Fibroblast of mammary gland (primary cell): ENCODE measurements around the gene DLL3.
"Not testable (repeated sequence)": the region's sequence is repeated elsewhere in the genome, so short reads cannot be mapped to it uniquely, and the experiment has no call there.

Experiments
- DNase-seq: peaks from one replicate; pipeline ENCODE4 v3.0.0-alpha.2; 2010; ENCODE audit warnings: low read depth
- H3K4me3 ChIP-seq: 2 replicates; pipeline ENCODE4 v1.5.1; 2011; ENCODE audit warnings: low read depth, mild to moderate bottlenecking, low read length, moderate library complexity; ENCODE audit not compliant: control insufficient read depth
- CTCF ChIP-seq: conservative IDR thresholded peaks from 2 replicates; pipeline ENCODE4 v1.5.1; 2011; ENCODE audit warnings: low read depth, low read length, inconsistent platforms; ENCODE audit not compliant: control insufficient read depth, insufficient read depth

Gene DLL3

DNA sequence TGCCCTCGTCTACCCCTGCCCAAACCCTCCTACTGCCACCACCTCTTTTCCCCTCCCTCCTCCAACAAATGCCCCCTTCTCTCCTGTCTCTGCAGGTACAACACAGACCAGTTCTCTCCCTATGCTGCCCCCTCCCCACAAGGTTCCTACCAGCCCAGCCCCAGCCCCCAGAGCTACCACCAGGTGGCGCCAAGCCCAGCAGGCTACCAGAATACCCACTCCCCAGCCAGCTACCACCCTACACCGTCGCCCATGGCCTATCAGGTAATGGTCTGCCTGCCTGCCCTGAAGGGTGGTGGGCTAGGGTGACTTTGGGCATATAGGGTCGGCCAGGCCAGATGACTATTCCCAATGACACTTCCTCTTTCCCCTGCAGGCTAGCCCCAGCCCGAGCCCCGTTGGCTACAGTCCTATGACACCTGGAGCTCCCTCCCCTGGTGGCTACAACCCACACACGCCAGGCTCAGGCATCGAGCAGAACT lies 24.6 kb upstream of the DLL3 start:
- peak; percentile 66 for TF ChIP-seq CTCF
- DNase-seq = peak; percentile 31
- no peak overlapping the region for H3K4me3 ChIP-seq

- H3K4me3 ChIP-seq = no peak overlapping the region
- TF ChIP-seq CTCF = no peak
- no peak for DNase-seq
Measured at GRCh38 chr19:39475748-39476147, 23.0 kb upstream of the DLL3 start.

GRCh38 chr19:39479319-39479801 lies 19.4 kb upstream of the DLL3 start:
- not testable (repeated sequence) for DNase-seq, H3K4me3 ChIP-seq

DNA sequence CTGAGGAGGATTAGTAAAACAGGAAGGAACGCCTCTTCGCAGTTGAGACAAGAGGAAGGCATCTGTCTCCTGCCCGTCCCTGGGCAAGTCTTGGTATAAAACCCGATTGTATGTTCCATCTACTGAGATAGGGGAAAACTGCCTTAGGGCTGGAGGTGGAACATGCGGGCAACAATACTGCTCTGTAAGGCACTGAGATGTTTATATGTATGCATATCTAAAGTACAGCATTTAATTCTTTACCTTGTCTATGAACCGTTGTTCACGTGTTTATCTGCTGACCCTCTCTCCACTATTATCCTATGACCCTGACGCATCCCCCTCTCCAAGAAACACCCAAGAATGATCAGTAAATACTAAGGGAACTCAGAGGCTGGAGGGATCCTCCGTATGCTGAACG lies 18.8 kb upstream of the DLL3 start:
- peak overlapping the region; percentile 50 for H3K4me3 ChIP-seq
- no peak for DNase-seq

GRCh38 chr19:39480337-39481228 lies 18.2 kb upstream of the DLL3 start, which contains the start of gene TIMM50:
Gene TIMM50 (plus strand): TSS chr19:39480838. CDS start chr19:39480854, 16 bp downstream.
- no peak for TF ChIP-seq CTCF
- H3K4me3 ChIP-seq = peak within 1 kb of the TSS; percentile 99
- DNase-seq = peak; percentile 89

More for the DNA sequence above, 18.8 kb upstream of the DLL3 start:
- TF ChIP-seq CTCF = no peak

DNA sequence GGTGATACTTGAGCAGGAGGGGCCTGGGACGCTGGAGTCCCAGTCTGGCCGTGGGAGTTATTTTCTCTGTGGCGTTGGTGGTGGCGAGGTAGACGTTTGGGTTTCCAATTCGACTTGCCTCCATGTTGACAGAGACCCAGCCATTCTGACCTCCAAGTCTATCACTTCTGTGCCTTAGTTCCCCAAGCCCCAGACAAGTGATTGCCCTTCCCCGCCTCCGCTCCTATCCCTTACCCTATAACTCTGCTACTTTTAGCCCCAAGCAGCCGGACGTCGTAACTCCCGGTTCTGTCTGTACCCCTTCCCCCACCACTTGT lies 17.6 kb upstream of the DLL3 start:
- no peak for TF ChIP-seq CTCF
- DNase-seq = no peak
- H3K4me3 ChIP-seq = peak overlapping the region; percentile 99

DNA sequence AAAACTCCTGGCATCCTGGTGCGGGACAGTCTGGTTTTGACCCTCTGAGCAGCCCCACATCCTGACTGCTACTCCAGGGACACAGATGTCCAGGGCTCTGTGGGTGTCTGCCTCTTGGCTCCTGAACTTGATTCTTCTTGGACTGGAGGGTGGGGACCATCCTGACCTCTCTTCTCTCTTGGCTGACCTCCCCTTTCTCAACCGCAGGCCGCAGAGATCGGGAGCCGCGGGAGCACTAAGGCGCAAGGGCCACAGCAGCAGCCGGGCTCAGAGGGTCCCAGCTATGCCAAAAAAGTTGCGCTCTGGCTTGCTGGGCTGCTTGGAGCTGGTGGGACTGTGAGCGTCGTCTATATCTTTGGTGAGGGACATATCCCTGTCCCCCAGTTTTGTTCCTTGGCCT lies 17.1 kb upstream of the DLL3 start:
- no peak for TF ChIP-seq CTCF
- DNase-seq = no peak
- peak overlapping the region; percentile 99 for H3K4me3 ChIP-seq
